K562 (cell line): ENCODE results near the gene ARID4B. TPM values are rescaled to one million over a fixed set of nuclear protein-coding genes. Genes with fewer than 3 reads are reported as not detected.

Experiments used
- C11orf30 ChIP-seq: fragments of 450-650 bp; IDR thresholded peaks from 2 replicates; pipeline ENCODE4 v1.6.1; 2016; ENCODE audit warnings: low read depth, mild to moderate bottlenecking
- MTA1 ChIP-seq: fragments of 450-650 bp; IDR thresholded peaks from 2 replicates; pipeline ENCODE4 v1.6.1; 2017; ENCODE audit warnings: borderline replicate concordance
- NFIX ChIP-seq: fragments of 250-450 bp; sonication (Bioruptor Pico); IDR thresholded peaks from 2 replicates; pipeline ENCODE4 v1.4.0; 2020; ENCODE audit warnings: low read depth, mild to moderate bottlenecking, moderate library complexity
- PTBP1 ChIP-seq: fragments of 200-400 bp; formaldehyde crosslinking; IDR thresholded peaks from 2 replicates; pipeline ENCODE4 v1.6.1; 2017; ENCODE audit warnings: low read depth, low read length
- RBM17 ChIP-seq: fragments of 200-400 bp; formaldehyde crosslinking; IDR thresholded peaks from 2 replicates; pipeline ENCODE4 v1.6.1; 2017; ENCODE audit warnings: low read depth, mild to moderate bottlenecking, low read length, borderline replicate concordance
- TAF9B ChIP-seq: fragments of 450-650 bp; IDR thresholded peaks from 2 replicates; pipeline ENCODE4 v1.6.1; 2018; ENCODE audit warnings: mild to moderate bottlenecking; ENCODE audit not compliant: partially characterized antibody
- TSHZ1 ChIP-seq: fragments of 250-450 bp; sonication (Bioruptor Pico); IDR thresholded peaks from 2 replicates; pipeline ENCODE4 v1.4.0; 2020; ENCODE audit warnings: mild to moderate bottlenecking, moderate library complexity
- ZBTB40 ChIP-seq, 2 experiments: fragments of 450-650 bp in 1 of 2; sonication (generic) in 1 of 2; formaldehyde crosslinking in 1 of 2; IDR thresholded peaks; 2 replicates each; pipeline versions ENCODE4 v1.7.1 to v1.9.0; 2016 to 2022; ENCODE audit warnings: inconsistent platforms in 1 of 2, mild to moderate bottlenecking in 1 of 2, missing genetic modification reagents in 1 of 2
- ZEB2 ChIP-seq: fragments of 450-650 bp; IDR thresholded peaks from 2 replicates; pipeline ENCODE4 v1.6.1; 2016
- polyA plus RNA-seq, 8 experiments: library from polyadenylated mRNA; depleted of rRNA in 4 of 8; stranded (reverse) in 5 of 8; unstranded in 3 of 8; fragments of >200 nt; fragmentation: Nextera tagmentation in 2 of 8; fragmentation: Illumina TruSeq in 1 of 8; extraction: Ambion mirVana in 2 of 8; extraction: Trizol in 1 of 8; gene quantifications; 2 replicates each; pipeline versions ENCODE4 v1.2.1 to v1.2.3, GENCODE V29; 2011 to 2014; ENCODE audit warnings: inconsistent platforms in 1 of 8, missing spikeins in 1 of 8
- total RNA-seq, 7 experiments: library from RNA; depleted of rRNA in 6 of 7; stranded (reverse); fragments of >200 nt in 6 of 7; fragmentation: Illumina TruSeq in 2 of 7; extraction: Trizol in 2 of 7; gene quantifications; 2 replicates each; pipeline versions ENCODE4 v1.2.1 to v1.2.3, GENCODE V29; 2011 to 2021; ENCODE audit warnings: low replicate concordance in 1 of 7

ARID4B gene
- total and polyA plus RNA-seq, 9 of the 15 experiments (the other 6 are each of a cell fraction or from before 2014, with no cell fraction given), result 8.4 to 38.9 (median 18.5) TPM

- TF ChIP-seq ZBTB40 (IDR thresholded peaks at IDR 0.05) (peak; percentile 95), ZBTB40 (CRISPR knock-in tag; IDR thresholded peaks at IDR 0.05) (no peak), RBM17 (no peak), NFIX (CRISPR knock-in tag) (no peak), C11orf30 (peak; percentile 69), TSHZ1 (CRISPR knock-in tag) (no peak), TAF9B (peak; percentile 90), PTBP1 (no peak), MTA1 (peak; percentile 11; the same call in 1 of the 2 replicates), ZEB2 (peak; percentile 91)
- TF ChIP-seq, all 486 proteins: peak for 178
Observed at GRCh38 chr1:235367000-235367908, 39.3 kb upstream of the ARID4B start, which contains the start of gene TBCE (continued).
